GM10847 (cell line): ENCODE data around the gene SMPDL3B.

ENCODE experiments used
- POLR2A ChIP-seq: IDR thresholded peaks from 2 replicates; pipeline ENCODE4 v1.6.1; 2011; ENCODE audit not compliant: insufficient read length; ENCODE audit errors: extremely low read depth

SMPDL3B gene

DNA sequence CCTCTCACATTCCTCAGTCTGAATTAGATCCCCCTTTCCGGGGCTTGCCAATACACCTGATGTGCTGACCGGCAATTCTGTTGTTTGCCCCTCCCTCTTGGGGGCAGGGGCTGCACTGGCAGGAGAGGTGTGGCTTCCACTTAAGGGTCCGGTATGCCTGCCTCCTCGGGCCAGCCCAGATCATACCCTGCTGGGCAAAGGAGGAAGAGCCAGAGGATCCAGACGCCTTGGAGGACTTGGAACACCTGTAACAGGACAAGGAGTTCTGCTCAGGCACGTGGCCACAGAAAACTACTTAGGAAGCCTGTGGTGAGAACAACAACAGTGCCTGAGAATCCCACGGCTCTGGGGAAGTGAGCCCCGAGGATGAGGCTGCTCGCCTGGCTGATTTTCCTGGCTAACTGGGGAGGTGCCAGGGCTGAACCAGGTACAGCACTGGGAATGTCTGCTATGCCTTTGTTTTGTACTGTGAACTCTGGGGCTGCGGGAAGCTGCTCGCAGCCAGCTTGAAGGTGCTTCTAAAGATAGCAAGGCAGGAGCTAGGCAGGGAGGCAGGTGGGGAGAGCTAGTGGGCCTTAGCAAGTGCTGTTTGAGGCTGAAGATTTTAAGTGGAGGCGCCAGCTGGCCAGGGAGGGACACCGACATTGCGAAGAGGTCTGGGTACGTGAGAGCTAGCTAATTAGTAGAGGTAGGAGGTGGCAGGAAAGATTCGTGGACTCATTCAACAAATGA is at the start of gene SMPDL3B:
Gene SMPDL3B, plus strand, starts transcription at position 183 of the 732 bp plus-strand sequence. Its CDS starts 184 bp downstream, at position 367.
- TF ChIP-seq POLR2A, result no peak

DNA sequence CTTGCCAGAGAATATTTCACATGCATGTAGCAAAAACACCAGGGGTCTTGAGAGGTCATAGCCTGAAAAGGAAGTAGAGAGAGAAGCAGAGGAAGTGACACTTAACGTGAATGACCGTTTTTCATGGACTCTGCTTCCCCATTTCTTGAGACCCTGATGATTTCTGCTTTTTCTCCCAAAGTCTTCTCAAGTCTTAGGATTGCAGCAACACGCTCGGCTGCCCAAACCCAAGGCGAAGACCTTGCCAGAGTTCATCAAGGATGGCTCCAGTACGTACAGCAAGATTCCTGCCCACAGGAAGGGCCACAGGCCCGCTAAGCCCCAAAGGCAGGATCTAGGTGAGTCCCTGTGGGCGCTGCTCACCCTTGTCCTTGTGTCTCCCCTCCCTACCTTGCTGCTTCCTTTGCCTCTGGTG is 49.7 kb upstream of the SMPDL3B start:
- no peak for TF ChIP-seq POLR2A

- TF ChIP-seq POLR2A, result no peak
Observed at GRCh38 chr1:27885621-27886352, 49.0 kb upstream of the SMPDL3B start.

DNA sequence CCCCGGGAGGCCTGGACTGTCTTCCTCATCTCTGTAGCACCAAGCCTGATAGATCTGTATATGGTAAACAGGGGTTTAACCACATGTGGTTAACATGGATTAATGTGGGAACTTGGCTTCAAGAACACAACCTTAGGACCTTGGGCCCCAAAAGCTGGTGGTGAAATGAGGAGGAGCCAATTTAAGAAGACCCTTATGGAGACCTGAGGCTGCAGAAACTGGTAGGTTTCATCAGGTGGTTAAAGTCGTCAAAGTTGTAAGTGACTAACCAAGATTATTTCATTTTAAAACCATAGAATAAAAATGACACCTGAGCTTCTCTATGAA is 48.5 kb upstream of the SMPDL3B start:
- TF ChIP-seq POLR2A, result no peak

DNA sequence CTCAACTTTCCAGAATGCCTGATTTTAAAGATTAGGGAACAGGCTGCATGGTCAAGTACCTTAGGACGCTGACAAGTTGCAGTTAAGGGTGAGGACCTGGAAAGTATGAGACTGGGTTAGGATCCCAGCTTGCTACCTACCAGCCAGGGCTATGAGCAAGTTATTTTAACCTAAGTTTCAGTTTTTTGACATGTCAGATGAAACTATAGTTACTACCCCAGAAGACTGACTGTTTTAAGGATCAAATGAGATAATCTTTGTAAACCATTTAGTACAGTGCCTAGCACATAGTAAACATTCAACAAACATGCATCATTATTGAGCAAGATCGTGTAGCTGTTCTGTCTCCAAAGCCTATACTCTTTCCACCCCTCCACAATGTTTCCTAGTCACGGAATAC is 48.1 kb upstream of the SMPDL3B start:
- no peak for TF ChIP-seq POLR2A

DNA sequence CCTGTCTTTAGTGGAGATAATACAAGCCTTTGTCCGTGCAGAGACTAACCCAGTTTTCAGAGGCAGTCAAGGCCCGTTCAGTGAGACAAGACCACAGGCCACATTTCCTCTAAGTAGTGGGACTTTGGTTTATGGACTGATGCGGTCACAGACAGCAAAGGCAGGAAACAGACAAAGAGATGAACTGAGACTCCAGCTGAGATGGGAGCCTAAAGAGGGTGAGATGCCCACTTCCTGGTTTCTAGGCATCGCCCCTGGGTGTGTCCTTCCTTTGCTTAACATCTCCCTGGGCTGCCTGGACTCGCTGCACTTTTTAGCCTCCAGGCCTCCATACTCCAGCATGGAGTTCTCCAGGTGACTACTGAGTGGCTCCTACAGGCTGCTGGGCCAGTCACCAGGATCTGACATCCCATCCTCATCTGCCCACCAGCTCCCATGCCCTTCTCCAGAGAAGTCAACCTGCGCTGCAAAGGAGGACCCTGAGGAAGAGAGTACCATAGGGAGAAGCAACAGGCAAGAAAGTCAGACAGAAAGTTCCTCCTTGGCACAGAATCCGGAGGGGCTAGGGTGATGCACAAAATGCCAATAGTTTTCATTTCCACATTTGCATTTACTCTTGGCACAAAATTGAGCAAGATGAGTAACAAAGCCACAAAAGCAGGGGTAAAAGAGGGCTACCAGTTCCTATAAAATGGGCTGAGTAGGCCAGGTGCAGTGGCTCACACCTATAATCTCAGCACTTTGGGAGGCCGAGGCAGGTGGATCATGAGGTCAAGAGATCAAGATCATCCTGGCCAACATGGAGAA is 47.4 kb upstream of the SMPDL3B start:
- TF ChIP-seq POLR2A, result no peak

- no peak for TF ChIP-seq POLR2A
Observed at GRCh38 chr1:27889506-27889905, 45.3 kb upstream of the SMPDL3B start.

DNA sequence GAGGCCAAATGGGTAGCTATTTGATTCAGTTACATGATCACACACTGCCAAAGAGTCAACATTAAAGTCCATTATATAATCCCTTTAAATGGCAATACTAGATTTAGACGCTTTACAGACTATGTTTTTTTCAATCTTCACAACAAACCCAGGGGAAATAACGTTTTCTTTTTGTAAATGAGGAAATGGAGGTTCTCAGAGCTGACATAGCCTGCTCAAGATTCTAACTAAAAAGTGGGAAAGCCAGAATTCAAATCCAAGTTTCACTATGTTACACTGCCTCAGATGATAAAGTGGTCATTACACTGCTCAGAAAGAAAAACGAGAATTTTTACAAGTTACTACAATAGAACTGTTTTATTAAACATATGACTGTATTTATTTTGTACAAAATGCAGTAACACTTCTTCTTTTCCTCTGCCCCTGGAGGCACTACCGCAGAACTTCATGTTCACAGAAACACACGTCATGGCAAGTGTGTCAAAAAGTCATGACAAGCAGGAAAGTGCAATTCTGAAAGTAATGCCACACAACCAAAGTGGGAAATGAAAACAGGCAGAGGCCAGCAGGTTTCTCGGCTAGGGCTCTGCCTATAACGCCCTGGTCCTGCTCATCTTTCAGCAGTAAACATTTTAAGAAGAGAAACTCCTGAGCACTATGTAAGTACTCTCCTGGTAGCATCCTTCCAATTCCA is 43.5 kb upstream of the SMPDL3B start:
- no peak for TF ChIP-seq POLR2A

DNA sequence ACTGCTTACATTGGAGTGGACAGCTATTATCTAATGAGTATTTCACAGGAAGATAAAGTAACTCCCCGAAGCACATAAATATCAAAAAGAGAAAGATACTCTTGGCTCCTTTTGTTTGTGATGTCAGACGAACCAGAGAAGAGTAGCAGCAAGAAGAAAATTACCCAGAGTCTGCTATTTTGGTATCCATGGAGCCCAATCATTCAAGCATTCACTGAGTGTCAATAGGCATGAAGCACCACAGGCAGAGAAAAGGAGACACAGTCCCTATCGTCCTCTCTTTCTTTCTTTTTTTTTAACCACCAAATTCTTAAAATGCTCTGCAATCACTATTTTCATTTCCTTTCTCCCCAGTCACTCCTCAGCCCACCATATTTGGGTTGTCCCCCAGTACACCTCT is 40.3 kb upstream of the SMPDL3B start:
- TF ChIP-seq POLR2A, result no peak

DNA sequence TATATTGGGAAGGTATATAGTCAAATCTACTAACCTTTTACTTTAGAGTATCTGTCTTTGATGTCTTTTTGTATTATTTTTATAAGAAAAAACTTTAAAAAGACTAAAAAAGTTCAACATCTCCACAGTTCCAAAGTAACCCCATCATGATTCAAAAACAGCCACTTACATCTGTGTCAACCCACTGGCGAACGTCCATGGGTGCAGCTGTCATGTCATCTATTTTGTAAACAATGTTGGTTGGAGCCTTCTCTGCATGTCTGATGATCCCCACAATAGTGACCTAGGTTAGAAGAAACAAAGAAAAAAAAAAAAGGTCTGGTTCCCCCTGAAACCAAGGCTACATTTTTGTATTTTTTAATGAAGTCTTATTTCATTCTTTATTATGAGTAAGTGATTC is 28.0 kb upstream of the SMPDL3B start:
- no peak for TF ChIP-seq POLR2A

- no peak for TF ChIP-seq POLR2A
Observed at GRCh38 chr1:27912429-27912828, 22.4 kb upstream of the SMPDL3B start.

DNA sequence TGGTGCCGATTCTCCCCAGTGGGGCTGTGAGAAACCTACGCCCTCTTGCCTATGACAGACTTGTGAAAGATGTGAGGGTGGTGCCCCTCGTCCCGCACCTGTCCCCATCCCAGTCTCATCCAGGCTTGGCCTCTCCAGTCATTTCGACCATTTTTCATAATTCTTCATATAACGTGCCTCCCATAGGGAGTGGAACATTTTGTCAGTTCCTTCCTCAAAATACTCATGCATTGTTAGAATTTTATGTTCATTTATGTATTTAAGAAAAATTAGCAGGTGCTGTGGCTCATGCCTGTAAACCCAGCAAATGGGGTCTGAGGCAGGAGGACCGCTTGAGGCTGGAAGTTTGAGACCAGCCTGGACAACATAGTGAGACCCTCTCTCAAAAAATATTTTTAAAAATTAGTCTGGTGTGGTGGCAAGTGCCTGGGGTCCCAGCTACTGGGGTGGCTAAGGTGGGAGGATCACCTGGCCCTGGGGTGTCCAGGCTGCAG is 19.7 kb upstream of the SMPDL3B start:
- no peak for TF ChIP-seq POLR2A

GRCh38 chr1:27922272-27922671 is 12.5 kb upstream of the SMPDL3B start:
- TF ChIP-seq POLR2A, result no peak

DNA sequence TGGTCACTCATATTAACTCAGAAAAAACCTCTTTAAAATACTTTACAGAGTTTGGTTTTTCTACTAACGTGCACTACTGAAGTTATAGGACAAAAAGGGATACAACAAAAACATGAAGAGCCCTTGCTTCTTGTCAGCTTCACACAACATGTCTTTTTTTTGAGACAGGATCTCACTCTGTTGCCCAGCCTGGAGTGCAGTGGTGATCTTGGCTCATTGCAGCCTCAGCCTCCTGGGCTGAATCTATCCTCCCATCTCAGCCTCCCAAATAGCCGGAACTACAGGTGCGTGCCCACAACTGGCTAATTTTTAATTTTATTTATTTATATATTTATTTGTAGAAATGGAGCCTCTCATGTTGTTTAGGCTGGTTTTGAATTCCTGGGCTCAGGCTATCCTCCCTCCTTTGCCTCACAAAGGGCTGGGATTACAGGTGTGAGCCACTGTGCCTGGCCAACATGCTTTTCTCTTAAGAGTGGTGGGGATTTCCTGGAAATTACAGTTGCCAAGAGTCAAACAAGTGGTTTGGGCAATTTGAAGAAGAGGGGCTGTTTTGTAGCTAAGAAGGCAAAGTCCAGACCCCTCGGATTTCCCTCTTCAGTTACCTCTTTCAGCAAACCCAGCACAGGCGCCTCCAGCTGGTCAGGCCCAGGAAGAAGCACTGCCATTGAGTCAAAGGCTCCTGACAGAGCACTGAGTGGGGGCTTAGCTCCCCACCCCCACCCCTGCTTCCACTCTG is 6.4 kb upstream of the SMPDL3B start:
- no peak for TF ChIP-seq POLR2A
